A549 (cell line): ENCODE data around the gene ANKK1. TPM values are rescaled to one million over a fixed set of nuclear protein-coding genes. Genes with fewer than 3 reads are reported as not detected.

ENCODE experiments used
- ATAC-seq, 2 experiments: fragments of 200-7000 bp in 1 of 2; fragments of >200 bp in 1 of 2; cut with Nextera tagmentation in 1 of 2; cut with Tn5 transposase in 1 of 2; 3 replicates each; pipeline versions ENCODE4 v1.8.0 to v1.9.1; 2018 to 2020; ENCODE audit warnings: mild to moderate bottlenecking in 1 of 2, moderate library complexity in 1 of 2
- CTCF ChIA-PET: fragments of 300-600 bp; sonication (Branson Sonifier 250); formaldehyde crosslinking; extraction: SDS; loops from one replicate; lab custom pipeline; 2021; ENCODE audit warnings: antibody characterized with exemption, inconsistent platforms; lab: Yijun Ruan, JAX
- POLR2A ChIA-PET: fragments of 350-600 bp; formaldehyde crosslinking; extraction: SDS; loops from one replicate; lab custom pipeline; 2021; ENCODE audit warnings: antibody characterized with exemption, inconsistent platforms; lab: Yijun Ruan, JAX
- DNase-seq, 2 experiments: peaks; one replicate each; pipeline versions ENCODE4 v3.0.0 to v3.0.0-alpha.2; 2011 to 2016; ENCODE audit warnings: low read depth in 1 of 2, low spot score in 1 of 2
- FAIRE-seq: peaks from 2 replicates; lab custom pipeline; 2011; peaks lifted over from hg19 to GRCh38; lab: Jason Lieb, UNC
- H3K27ac ChIP-seq, 2 experiments: fragments of >200 bp; sonication (Bioruptor Twin); formaldehyde crosslinking; 3 replicates each; pipeline ENCODE4 v1.5.1; 2016 to 2017
- H3K4me1 ChIP-seq: fragments of >200 bp; sonication (Bioruptor Twin); formaldehyde crosslinking; 3 replicates; pipeline ENCODE4 v1.6.1; 2016
- H3K4me2 ChIP-seq: fragments of >200 bp; sonication (Bioruptor Twin); formaldehyde crosslinking; 3 replicates; pipeline ENCODE4 v1.6.1; 2016
- H3K4me3 ChIP-seq: fragments of >200 bp; sonication (Bioruptor Twin); formaldehyde crosslinking; 3 replicates; pipeline ENCODE4 v1.5.1; 2016
- H3K9me3 ChIP-seq: fragments of >200 bp; sonication (Bioruptor Twin); formaldehyde crosslinking; 3 replicates; pipeline ENCODE4 v1.6.1; 2016
- ATOH8 ChIP-seq: fragments of 250-450 bp; sonication (Bioruptor Pico); IDR thresholded peaks from 2 replicates; pipeline ENCODE4 v1.5.0; 2020; ENCODE audit warnings: low read depth, mild to moderate bottlenecking, moderate library complexity
- BHLHE40 ChIP-seq: IDR thresholded peaks from 2 replicates; pipeline ENCODE4 v1.6.1; 2012; ENCODE audit warnings: low read depth, low read length, inconsistent platforms
- CBX2 ChIP-seq: fragments of 200-600 bp; sonication (generic); IDR thresholded peaks from 2 replicates; pipeline ENCODE4 v1.6.1; 2016; ENCODE audit warnings: low read depth, mild to moderate bottlenecking, borderline replicate concordance
- CEBPB ChIP-seq, 2 experiments: fragments of >200 bp in 1 of 2; sonication (Bioruptor Twin) in 1 of 2; formaldehyde crosslinking in 1 of 2; IDR thresholded peaks; 2 replicates each; pipeline ENCODE4 v1.6.1; 2012 to 2016
- CHD4 ChIP-seq: fragments of 200-600 bp; sonication (generic); IDR thresholded peaks from 2 replicates; pipeline ENCODE4 v1.6.1; 2016; ENCODE audit warnings: antibody characterized with exemption, mild to moderate bottlenecking, borderline replicate concordance
- CTCF ChIP-seq: fragments of >200 bp; sonication (Bioruptor Twin); formaldehyde crosslinking; IDR thresholded peaks from 3 replicates; pipeline ENCODE4 v1.5.1; 2016
- EHF ChIP-seq: fragments of 250-450 bp; sonication (Bioruptor Pico); IDR thresholded peaks from 2 replicates; pipeline ENCODE4 v1.5.0; 2020; ENCODE audit warnings: mild to moderate bottlenecking
- EHMT2 ChIP-seq: fragments of 200-600 bp; sonication (generic); IDR thresholded peaks from 2 replicates; pipeline ENCODE4 v1.6.1; 2016; ENCODE audit warnings: antibody characterized with exemption, low read depth, mild to moderate bottlenecking, moderate library complexity
- EP300 ChIP-seq, 2 experiments: fragments of >200 bp; sonication (Bioruptor Twin); formaldehyde crosslinking; IDR thresholded peaks; 2 replicates in 1 of 2; 3 replicates in 1 of 2; pipeline ENCODE4 v1.6.1; 2016 to 2017
- HOXA7 ChIP-seq: fragments of 250-450 bp; sonication (Bioruptor Pico); IDR thresholded peaks from 2 replicates; pipeline ENCODE4 v1.5.0; 2020; ENCODE audit warnings: mild to moderate bottlenecking, moderate library complexity
- MYC ChIP-seq: IDR thresholded peaks from 2 replicates; pipeline ENCODE4 v1.6.1; 2012; ENCODE audit warnings: mild to moderate bottlenecking, inconsistent platforms, low read length, improper control_type of control experiment, borderline replicate concordance
- NFE2L2 ChIP-seq: fragments of 150-350 bp; conservative IDR thresholded peaks from 2 replicates; pipeline ENCODE4 v1.6.1; 2014; ENCODE audit warnings: low read length
- POLR2AphosphoS2 ChIP-seq: conservative IDR thresholded peaks from 2 replicates; pipeline ENCODE4 v1.6.1; 2012; ENCODE audit warnings: low read length, improper control_type of control experiment, inconsistent platforms
- RCOR1 ChIP-seq: fragments of 150-350 bp; IDR thresholded peaks from 2 replicates; pipeline ENCODE4 v1.6.1; 2014; ENCODE audit warnings: antibody characterized with exemption, low read length, low read depth
- RFX5 ChIP-seq: fragments of 450-650 bp; IDR thresholded peaks from 2 replicates; pipeline ENCODE4 v1.7.1; 2014; ENCODE audit warnings: antibody characterized with exemption, mild to moderate bottlenecking, moderate library complexity
- RNF2 ChIP-seq: fragments of 200-600 bp; sonication (generic); IDR thresholded peaks from 2 replicates; pipeline ENCODE4 v1.6.1; 2016; ENCODE audit warnings: low read depth, mild to moderate bottlenecking, antibody characterized with exemption, moderate library complexity, borderline replicate concordance
- SREBF2 ChIP-seq: fragments of 450-650 bp; IDR thresholded peaks from 2 replicates; pipeline ENCODE4 v1.6.1; 2014; ENCODE audit warnings: mild to moderate bottlenecking, moderate library complexity
- ZC3H11A ChIP-seq: fragments of 450-650 bp; IDR thresholded peaks from 2 replicates; pipeline ENCODE4 v1.6.1; 2014; ENCODE audit warnings: antibody characterized with exemption, mild to moderate bottlenecking
- ZSCAN20 ChIP-seq: fragments of 250-450 bp; sonication (Bioruptor Pico); IDR thresholded peaks from 2 replicates; pipeline ENCODE4 v1.8.0; 2022; ENCODE audit warnings: mild to moderate bottlenecking, moderate library complexity
- WGBS: methylation state at CpG from one replicate; pipeline ENCODE4 v1.1.6; 2017; ENCODE audit errors: missing lambda C conversion rate; 5-methylcytosine and 5-hydroxymethylcytosine counted together
- polyA plus RNA-seq, 4 experiments: library from polyadenylated mRNA; depleted of rRNA in 3 of 4; stranded (reverse); fragments of >200 nt; fragmentation: RNase III in 1 of 4; extraction: RNeasy Plus Mini Kit Qiagen cat#74134 plus additional on column Dnase treatment in 1 of 4; gene quantifications; 2 replicates in 3 of 4; 3 replicates in 1 of 4; pipeline ENCODE4 v1.2.3, GENCODE V29; 2011 to 2017

Gene ANKK1
- polyA plus RNA-seq, 2 of the 4 experiments (the other 2 are of a cell fraction) = 0.08 TPM; not detected in 1

- POLR2A ChIA-PET = no interaction called here
- CTCF ChIA-PET = interaction anchor here (0.5 to 1.0 kb wide), 2 partner anchors 25 to 458 kb away, joined by 3 read pairs; no protein-coding TSS in a partner anchor
- WGBS = 11% methylated on average over 3 of the region's 3 CpGs
Measured at GRCh38 chr11:113392236-113392921, 4.8 kb downstream of the ANKK1 start.

GRCh38 chr11:113393501-113393985 lies 6.0 kb downstream of the ANKK1 start:
- ChIA-PET POLR2A (no interaction called here), CTCF (interaction anchor here (0.6 to 1.0 kb wide), 2 partner anchors 14 to 457 kb away, joined by 3 read pairs; no protein-coding TSS in a partner anchor)
- H3K9me3 ChIP-seq = no peaks in the 10 kb centered on the region
- no peaks in the 10 kb centered on the region for H3K4me1 ChIP-seq
- WGBS = 23% methylated on average over 4 of the region's 8 CpGs
- DNase-seq (no peak), FAIRE-seq (no peak), ATAC-seq (no peak)
- H3K4me2 ChIP-seq = no peak overlapping the region
- H3K4me3 ChIP-seq = no peak overlapping the region
- H3K27ac ChIP-seq = no peak overlapping the region
- TF ChIP-seq RNF2 (no peak), BHLHE40 (no peak), SREBF2 (no peak), RFX5 (no peak), MYC (no peak), CTCF (no peak)
- TF ChIP-seq, all 56 proteins: peak for 0

More at GRCh38 chr11:113392236-113392921, 4.8 kb downstream of the ANKK1 start:
- Histone ChIP-seq H3K4me1 (no peaks in the 10 kb centered on the region), H3K27ac (no peak overlapping the region), H3K4me2 (no peak overlapping the region)
- ATAC-seq = no peak
- TF ChIP-seq EHMT2 = no peak
- TF ChIP-seq, all 56 proteins: peak for 0
- no peak for DNase-seq
- FAIRE-seq = no peak
- Histone ChIP-seq H3K4me3 (no peak overlapping the region), H3K9me3 (no peaks in the 10 kb centered on the region)

GRCh38 chr11:113394919-113395318 lies 7.3 kb downstream of the ANKK1 start:
- ATAC-seq (no peak), FAIRE-seq (no peak), DNase-seq (no peak)
- ChIA-PET POLR2A (no interaction called here), CTCF (no interaction called here)
- no peaks in the 10 kb centered on the region for H3K4me1 ChIP-seq
- H3K4me2 ChIP-seq = no peak overlapping the region
- TF ChIP-seq CBX2 (no peak), EP300 (IDR thresholded peaks at IDR 0.05) (no peak), RNF2 (no peak), POLR2AphosphoS2 (no peak), ZC3H11A (no peak), CEBPB (IDR thresholded peaks at IDR 0.05) (no peak), CHD4 (no peak), ZSCAN20 (CRISPR knock-in tag) (no peak), EHF (CRISPR knock-in tag) (no peak), ATOH8 (no peak), HOXA7 (CRISPR knock-in tag) (no peak), NFE2L2 (no peak), RCOR1 (no peak)
- WGBS = 87% methylated on average over 3 of the region's 11 CpGs
- no peak overlapping the region for H3K4me3 ChIP-seq
- H3K27ac ChIP-seq = no peak overlapping the region
- H3K9me3 ChIP-seq = no peaks in the 10 kb centered on the region
